ENCODE results near the gene CCNI. TPM values are rescaled to one million over a fixed set of nuclear protein-coding genes. Genes with fewer than 3 reads are reported as not detected.

The CCNI gene
- total RNA-seq, 1 experiment from 2014 or later: 240 TPM

DNA sequence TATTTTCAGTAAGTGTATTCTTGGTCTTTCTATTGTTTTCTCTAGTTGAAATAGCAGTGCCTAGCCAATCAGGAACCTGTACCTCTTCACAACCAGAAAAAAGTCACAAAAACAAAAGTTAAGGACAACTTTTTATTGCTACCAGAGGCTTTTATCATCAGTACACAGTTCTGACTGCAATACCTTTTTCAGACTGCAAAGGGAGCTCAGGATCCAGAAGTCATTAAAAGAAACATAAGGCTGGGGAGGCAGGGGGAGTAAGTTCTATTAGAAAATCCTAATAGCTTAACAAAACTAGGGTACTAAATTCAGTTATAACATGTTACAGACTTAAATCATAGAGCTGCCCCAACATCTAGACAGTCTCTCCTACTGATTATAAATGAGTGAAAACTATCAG lies 28.8 kb downstream of the CCNI start:
- Histone ChIP-seq H4K8ac (replicated peaks; ENCODE audit: insufficient read length, low read depth, low read length) (no peak overlapping the region), H3K23me2 (ENCODE audit: insufficient read length, low read depth, low read length, poor library complexity, severe bottlenecking) (no peaks in the 10 kb centered on the region), H3K27me3 (ENCODE audit: insufficient read depth, low read length) (no peaks in the 10 kb centered on the region), H4K5ac (ENCODE audit: insufficient read length, low read depth, low read length) (no peak overlapping the region), H3K9me3 (ENCODE audit: control insufficient read depth, low read depth, low read length) (no peaks in the 10 kb centered on the region), H3K9ac (ENCODE audit: extremely low read depth, insufficient read length, low read length) (no peak overlapping the region), H3K4me2 (ENCODE audit: insufficient read depth, insufficient read length, low read length) (no peak overlapping the region), H2BK5ac (ENCODE audit: insufficient read length, low read length) (no peak overlapping the region), H2AK5ac (ENCODE audit: insufficient read length, low read length) (no peak overlapping the region), H2AFZ (ENCODE audit: low read length) (no peak overlapping the region), H3T11ph (ENCODE audit: low read length) (no peak overlapping the region), H2BK120ac (ENCODE audit: low read depth, low read length, poor library complexity, severe bottlenecking) (no peak overlapping the region), H4K20me1 (ENCODE audit: control insufficient read depth, insufficient read depth, insufficient read length) (no peaks in the 10 kb centered on the region), H3K14ac (ENCODE audit: insufficient read depth, low read length) (no peak overlapping the region), H3K56ac (ENCODE audit: insufficient read length, low read depth, low read length) (no peak overlapping the region), H3K4ac (ENCODE audit: low read depth, low read length) (no peak overlapping the region), H2BK20ac (ENCODE audit: low read depth, low read length, poor library complexity, severe bottlenecking) (no peak overlapping the region), H2BK12ac (ENCODE audit: insufficient read length, low read depth, low read length) (no peak overlapping the region), H3K27ac (ENCODE audit: insufficient read length, low read depth, low read length) (no peak overlapping the region), H3K18ac (ENCODE audit: insufficient read length, low read depth, low read length) (no peak overlapping the region), H2BK15ac (ENCODE audit: low read depth, low read length) (no peak overlapping the region), H4K91ac (ENCODE audit: insufficient read length, low read depth, low read length) (no peak overlapping the region), H3K79me2 (ENCODE audit: insufficient read depth, low read length) (no peaks in the 10 kb centered on the region), H3K4me1 (ENCODE audit: insufficient read depth, low read length) (no peaks in the 10 kb centered on the region; the same call in 1 of the 2 replicates), H3K23ac (ENCODE audit: insufficient read length, low read depth, low read length) (no peak overlapping the region), H3K79me1 (ENCODE audit: insufficient read depth, low read depth, low read length, poor library complexity, severe bottlenecking) (no peaks in the 10 kb centered on the region)
- Mint-ChIP-seq H3K36me3 (ENCODE audit: insufficient read depth in 1 of 3, low read depth in 3 of 3) (peaks cover 15 to 52% (median 46%) of the 10 kb centered on the region in 3 experiments; a peak in 6 of 7 replicates), H3K27me3 (ENCODE audit: low read depth) (no peaks in the 10 kb centered on the region), H3K4me3 (no peak overlapping the region), H3K27ac (no peak overlapping the region; a peak in 1 of 7 replicates), H3K9me3 (no peaks in the 10 kb centered on the region), H3K4me1 (peaks cover 5 to 15% of the 10 kb centered on the region in 2 experiments; a peak in 3 of 4 replicates)
- TF ChIP-seq, protein P1, sequence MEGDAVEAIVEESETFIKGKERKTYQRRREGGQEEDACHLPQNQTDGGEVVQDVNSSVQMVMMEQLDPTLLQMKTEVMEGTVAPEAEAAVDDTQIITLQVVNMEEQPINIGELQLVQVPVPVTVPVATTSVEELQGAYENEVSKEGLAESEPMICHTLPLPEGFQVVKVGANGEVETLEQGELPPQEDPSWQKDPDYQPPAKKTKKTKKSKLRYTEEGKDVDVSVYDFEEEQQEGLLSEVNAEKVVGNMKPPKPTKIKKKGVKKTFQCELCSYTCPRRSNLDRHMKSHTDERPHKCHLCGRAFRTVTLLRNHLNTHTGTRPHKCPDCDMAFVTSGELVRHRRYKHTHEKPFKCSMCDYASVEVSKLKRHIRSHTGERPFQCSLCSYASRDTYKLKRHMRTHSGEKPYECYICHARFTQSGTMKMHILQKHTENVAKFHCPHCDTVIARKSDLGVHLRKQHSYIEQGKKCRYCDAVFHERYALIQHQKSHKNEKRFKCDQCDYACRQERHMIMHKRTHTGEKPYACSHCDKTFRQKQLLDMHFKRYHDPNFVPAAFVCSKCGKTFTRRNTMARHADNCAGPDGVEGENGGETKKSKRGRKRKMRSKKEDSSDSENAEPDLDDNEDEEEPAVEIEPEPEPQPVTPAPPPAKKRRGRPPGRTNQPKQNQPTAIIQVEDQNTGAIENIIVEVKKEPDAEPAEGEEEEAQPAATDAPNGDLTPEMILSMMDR (conservative IDR thresholded peaks at IDR 0.05): peak; percentile 51; the same call in 2 of the 3 replicates
- no peak for DNase-seq
